HUES64 (cell line): Measurements from ENCODE around the gene NOS3.
A peak's percentile ranks its signal among the peaks of the same experiment; 100 is the strongest.

Experiments used
- H3K27ac ChIP-seq: 2 replicates; pipeline ENCODE4 v1.7.0; 2013; ENCODE audit warnings: low read depth, low read length, inconsistent platforms
- H3K27me3 ChIP-seq: 2 replicates; pipeline ENCODE4 v1.6.1; 2013; ENCODE audit warnings: mild to moderate bottlenecking, low read length; ENCODE audit not compliant: insufficient read depth
- H3K36me3 ChIP-seq: 2 replicates; pipeline ENCODE4 v1.6.1; 2013; ENCODE audit warnings: mild to moderate bottlenecking, low read length; ENCODE audit not compliant: insufficient read depth
- H3K4me1 ChIP-seq: 2 replicates; pipeline ENCODE4 v1.6.1; 2013; ENCODE audit warnings: mild to moderate bottlenecking, low read length, moderate library complexity; ENCODE audit not compliant: insufficient read depth
- H3K4me3 ChIP-seq: 2 replicates; pipeline ENCODE4 v1.5.1; 2013; ENCODE audit warnings: mild to moderate bottlenecking, low read length, moderate library complexity
- H3K9ac ChIP-seq: 2 replicates; pipeline ENCODE4 v1.6.1; 2013; ENCODE audit warnings: mild to moderate bottlenecking, low read depth, low read length
- H3K9me3 ChIP-seq: 2 replicates; pipeline ENCODE4 v1.6.1; 2013; ENCODE audit warnings: low read depth, low read length; ENCODE audit not compliant: insufficient read depth
- WGBS: fragments of 150-250, 120-280 bp; methylation state at CpG from one replicate; pipeline ENCODE4 v1.1.7; 2013; ENCODE audit warnings: missing lambda C conversion rate; 5-methylcytosine and 5-hydroxymethylcytosine counted together

Gene NOS3

DNA sequence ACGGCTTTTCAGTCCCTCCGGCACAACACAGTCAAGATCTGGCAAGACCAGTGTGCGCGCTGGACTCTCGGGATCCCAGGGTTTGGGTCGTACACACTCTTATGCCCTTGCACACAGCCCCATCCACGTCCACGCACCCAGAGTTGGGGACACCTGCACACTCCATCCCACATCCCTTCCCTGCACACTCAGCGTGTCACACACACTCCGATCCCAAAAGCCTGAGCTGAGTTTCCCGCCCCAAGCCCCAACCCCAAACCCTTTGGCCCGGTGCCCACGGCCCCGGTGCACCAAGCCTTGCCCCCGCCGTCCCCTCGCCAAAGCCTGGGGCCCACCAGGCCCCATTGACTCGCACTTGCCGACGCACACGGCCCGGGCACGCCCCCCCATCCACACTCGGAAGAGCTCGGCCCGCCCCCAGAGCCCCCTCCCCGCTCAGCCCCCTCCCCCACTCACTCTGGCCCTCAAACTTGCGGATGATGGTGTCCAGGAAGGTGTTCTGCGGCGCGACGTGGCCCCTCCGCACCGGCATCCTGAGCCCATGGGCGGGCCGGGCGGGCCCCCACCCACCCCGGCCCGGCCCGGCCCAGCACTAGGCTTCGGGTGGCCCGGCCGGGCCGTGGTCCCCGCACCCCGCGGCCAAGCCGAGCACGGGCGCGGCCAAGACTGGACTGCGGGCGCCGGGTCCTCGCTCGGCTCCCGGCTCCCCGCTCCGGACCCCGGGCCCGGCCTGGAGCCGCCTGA lies 13.3 kb upstream of the NOS3 start:
- 5% methylated on average over 59 of the region's 62 CpGs for WGBS
- peaks cover 69% of the 10 kb centered on the region for H3K27me3 ChIP-seq
- H3K9me3 ChIP-seq = no peaks in the 10 kb centered on the region
- peaks cover 36% of the 10 kb centered on the region for H3K4me1 ChIP-seq
- no peaks in the 10 kb centered on the region for H3K36me3 ChIP-seq
- H3K27ac ChIP-seq = no peak overlapping the region
- peak overlapping the region; percentile 47 for H3K4me3 ChIP-seq
- H3K9ac ChIP-seq = no peak overlapping the region

DNA sequence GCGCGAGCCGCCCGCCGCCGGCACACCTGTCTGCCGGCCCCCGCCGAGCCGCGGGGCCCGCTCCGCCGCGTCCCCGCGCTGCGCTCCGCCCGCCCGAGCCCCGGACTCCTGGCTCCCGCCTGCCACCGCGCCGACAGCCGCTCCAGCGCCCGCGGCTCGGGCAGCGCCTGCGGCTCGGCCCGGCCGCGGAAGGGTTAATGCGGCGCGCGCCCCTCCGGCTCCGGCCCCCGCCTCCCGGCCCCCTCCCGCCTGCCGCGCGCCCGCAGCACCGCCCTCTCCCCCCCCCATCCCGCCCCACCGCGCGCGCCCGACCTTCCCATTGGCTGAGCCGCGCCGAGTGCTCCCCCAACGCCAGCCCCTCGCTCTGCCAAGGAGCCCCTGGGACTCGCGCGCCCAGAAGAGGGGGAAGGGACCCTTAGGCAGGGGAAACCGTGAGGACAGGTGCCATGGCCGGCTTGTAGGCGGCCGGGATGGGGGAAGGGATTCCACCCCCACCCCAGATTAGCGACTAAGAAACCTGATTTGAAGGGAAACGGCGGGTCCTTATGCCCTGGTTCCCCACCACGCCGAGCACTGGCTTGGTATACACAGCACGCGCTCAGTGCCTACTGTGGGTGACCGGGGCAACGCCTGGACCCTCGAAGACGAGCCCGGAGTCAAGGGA lies 12.6 kb upstream of the NOS3 start, which contains the start of gene KCNH2:
Gene KCNH2, minus strand, starts transcription at position 196 of the 664 bp plus-strand sequence. CDS start 408 bp downstream, outside the sequence.
- H3K27me3 ChIP-seq = peaks cover 71% of the 10 kb centered on the region
- H3K4me1 ChIP-seq = peaks cover 36% of the 10 kb centered on the region
- no peaks in the 10 kb centered on the region for H3K9me3 ChIP-seq
- H3K36me3 ChIP-seq = no peaks in the 10 kb centered on the region
- H3K9ac ChIP-seq = no peak within 1 kb of the TSS
- peak within 1 kb of the TSS; percentile 64 for H3K4me3 ChIP-seq
- WGBS = under 1% methylated on average over 66 of the region's 81 CpGs
- no peak within 1 kb of the TSS; the same call in 1 of the 2 replicates for H3K27ac ChIP-seq

DNA sequence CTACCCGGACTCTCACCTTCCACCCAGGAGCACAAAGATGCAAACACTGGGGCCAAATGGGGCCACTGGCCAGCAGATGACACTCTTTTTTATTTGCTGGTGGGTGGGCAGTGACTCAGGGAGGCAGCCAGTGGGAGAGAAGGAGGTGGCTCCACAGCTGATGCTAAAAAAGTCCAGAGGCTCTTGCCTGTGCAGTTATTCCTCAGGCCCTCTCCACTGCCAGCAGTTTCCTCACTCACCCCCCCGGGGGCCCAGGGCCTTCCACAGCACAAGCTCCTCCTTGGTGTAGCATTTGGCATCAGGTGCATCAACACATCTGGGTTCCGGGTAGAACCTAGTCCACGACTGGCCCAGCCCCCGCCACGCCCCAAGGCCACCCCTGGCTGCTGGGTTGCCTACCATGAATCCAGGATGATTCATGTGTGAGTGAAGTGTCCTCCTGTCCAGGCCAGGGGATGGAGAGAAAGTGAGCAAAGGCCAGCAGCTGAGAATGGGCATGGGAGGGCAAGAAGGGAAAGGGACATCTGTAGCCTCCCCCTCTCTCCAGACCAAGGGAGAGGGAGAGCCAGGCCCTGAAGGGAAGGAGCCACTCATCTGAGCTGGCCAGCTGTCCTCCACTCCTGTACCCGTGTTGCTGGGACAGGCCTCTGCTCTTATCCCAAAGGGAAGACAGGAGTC lies 11.0 kb upstream of the NOS3 start:
- WGBS = 57% methylated on average over 7 of the region's 7 CpGs
- no peaks in the 10 kb centered on the region for H3K9me3 ChIP-seq

DNA sequence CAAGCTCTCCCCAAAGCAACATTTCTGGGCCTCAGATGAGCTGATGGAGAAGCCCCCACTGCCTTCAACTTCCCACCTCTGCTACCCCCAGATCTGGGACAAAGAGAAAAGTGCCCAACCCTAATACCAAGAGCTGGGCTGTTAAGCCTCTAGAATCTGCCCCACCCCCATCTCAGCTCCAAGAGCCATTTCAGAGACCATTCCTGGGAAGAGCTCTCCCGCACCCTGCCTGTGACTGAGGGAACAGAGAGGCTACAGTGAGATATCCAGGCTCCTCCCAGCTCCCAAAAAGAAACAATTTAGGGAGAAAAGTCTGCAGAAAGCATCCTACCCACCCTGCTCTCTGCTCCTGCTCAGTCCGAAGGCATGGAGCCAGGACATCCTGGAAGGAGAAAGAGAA lies 10.2 kb upstream of the NOS3 start:
- H3K4me1 ChIP-seq = peaks cover 30% of the 10 kb centered on the region
- peaks cover 50% of the 10 kb centered on the region for H3K27me3 ChIP-seq
- WGBS = 40% methylated on average over 2 of the region's 2 CpGs
- no peak overlapping the region for H3K27ac ChIP-seq
- no peak overlapping the region for H3K4me3 ChIP-seq
- no peak overlapping the region for H3K9ac ChIP-seq
- H3K9me3 ChIP-seq = no peaks in the 10 kb centered on the region
- H3K36me3 ChIP-seq = no peaks in the 10 kb centered on the region

More for the DNA sequence above, 11.0 kb upstream of the NOS3 start:
- peaks cover 59% of the 10 kb centered on the region for H3K27me3 ChIP-seq
- H3K27ac ChIP-seq = no peak overlapping the region
- no peaks in the 10 kb centered on the region for H3K36me3 ChIP-seq
- peaks cover 36% of the 10 kb centered on the region for H3K4me1 ChIP-seq
- H3K9ac ChIP-seq = no peak overlapping the region
- peak overlapping the region; percentile 64 for H3K4me3 ChIP-seq

DNA sequence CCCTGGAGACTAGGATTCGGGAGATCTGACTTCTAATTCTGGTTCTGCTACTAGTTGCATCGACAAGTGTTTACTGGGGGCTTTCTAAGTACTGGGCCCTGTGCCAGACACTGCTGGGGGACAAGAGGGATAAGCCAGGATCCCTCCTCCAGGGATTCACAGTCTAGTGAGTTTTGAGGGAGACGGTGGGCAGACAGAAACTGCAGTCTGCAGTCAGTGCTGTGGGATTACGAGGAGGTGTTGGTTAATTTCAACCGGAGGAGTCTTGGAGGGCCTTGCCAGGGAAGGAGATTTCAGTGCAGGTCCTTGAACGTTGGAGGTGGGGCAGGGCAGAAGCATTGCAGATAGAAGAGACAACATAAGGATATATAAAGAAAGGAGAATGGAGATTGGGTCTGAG lies 9.2 kb upstream of the NOS3 start:
- no peaks in the 10 kb centered on the region for H3K9me3 ChIP-seq
- 77% methylated on average over 5 of the region's 6 CpGs for WGBS
- peaks cover 23% of the 10 kb centered on the region for H3K4me1 ChIP-seq
- no peak overlapping the region for H3K4me3 ChIP-seq
- H3K36me3 ChIP-seq = no peaks in the 10 kb centered on the region
- no peak overlapping the region for H3K27ac ChIP-seq
- H3K9ac ChIP-seq = no peak overlapping the region
- H3K27me3 ChIP-seq = peaks cover 41% of the 10 kb centered on the region

DNA sequence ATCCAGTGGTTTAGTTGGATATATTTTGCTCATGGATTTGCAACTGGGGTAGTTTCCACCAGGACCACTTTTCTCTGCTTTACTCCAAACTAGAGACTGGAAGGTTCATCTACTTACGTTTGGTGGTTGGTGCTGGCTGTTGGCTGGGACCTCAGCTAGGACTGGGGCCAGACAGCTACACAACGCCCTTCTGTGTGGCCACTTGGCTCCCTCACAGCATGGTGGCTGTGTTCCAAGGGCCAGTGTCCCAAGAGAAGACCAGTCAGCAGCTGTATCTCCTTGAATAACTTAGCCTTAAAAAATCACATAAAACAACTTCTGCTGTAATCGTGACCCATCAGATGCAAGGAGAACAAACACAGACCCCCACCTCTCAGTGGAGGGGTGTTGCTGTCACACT lies 8.5 kb upstream of the NOS3 start:
- 70% methylated on average over 3 of the region's 3 CpGs for WGBS
- Histone ChIP-seq H3K27ac (no peak overlapping the region), H3K4me1 (peaks cover 17% of the 10 kb centered on the region), H3K27me3 (peaks cover 34% of the 10 kb centered on the region), H3K9ac (no peak overlapping the region), H3K36me3 (no peaks in the 10 kb centered on the region), H3K9me3 (no peaks in the 10 kb centered on the region), H3K4me3 (no peak overlapping the region)

DNA sequence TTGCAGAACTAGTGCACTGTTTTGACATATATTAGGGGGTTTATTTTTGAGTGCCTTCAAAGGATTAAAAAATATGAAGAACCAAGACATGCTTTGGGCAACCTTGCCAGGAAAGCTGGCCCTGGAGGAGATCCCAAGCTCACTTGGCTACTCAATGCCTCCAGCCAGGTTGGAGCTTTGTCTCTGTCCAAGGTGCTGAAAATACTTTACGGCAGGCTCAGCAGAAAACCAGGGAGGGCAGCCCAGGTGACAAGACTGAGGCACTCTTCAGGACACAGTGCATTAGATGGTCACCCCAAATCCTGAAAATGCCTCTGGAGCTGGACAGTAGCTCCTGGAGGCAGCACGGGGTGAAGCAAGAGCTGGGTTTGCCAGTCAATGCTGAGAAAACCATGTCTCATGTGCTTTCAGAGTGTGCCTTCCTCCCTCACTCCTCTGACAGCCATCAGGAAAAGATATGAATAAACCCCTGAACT lies 6.9 kb upstream of the NOS3 start:
- Histone ChIP-seq H3K4me1 (peaks cover 17% of the 10 kb centered on the region), H3K27me3 (peaks cover 33% of the 10 kb centered on the region), H3K27ac (no peak overlapping the region), H3K9ac (no peak overlapping the region), H3K4me3 (no peak overlapping the region), H3K36me3 (no peaks in the 10 kb centered on the region), H3K9me3 (no peaks in the 10 kb centered on the region)
- WGBS = 13% methylated on average over 2 of the region's 2 CpGs

DNA sequence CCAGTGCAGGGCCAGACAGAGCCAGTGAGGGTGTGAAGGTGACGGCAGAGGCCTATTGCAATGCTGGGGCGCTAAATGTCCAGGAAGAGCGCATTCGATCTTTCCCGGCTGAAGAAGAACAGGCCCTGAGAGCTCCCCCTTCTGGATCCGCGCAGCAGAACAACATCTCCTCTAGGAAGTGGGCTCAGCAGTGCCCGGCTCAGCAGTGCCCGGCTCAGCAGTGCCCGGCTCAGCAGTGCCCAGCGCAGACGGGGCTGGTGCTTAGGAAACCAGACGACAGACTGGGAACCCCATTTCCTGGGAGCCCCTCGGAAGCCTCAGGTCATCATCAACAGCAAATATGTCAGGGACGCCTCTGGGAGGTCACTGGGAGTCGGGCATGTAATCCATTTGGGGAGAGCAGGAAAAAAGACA lies 4.7 kb upstream of the NOS3 start:
- WGBS = 20% methylated on average over 16 of the region's 16 CpGs
- H3K9ac ChIP-seq = no peak overlapping the region
- H3K36me3 ChIP-seq = no peaks in the 10 kb centered on the region
- 0 out of 2 replicates have a peak, but pooled peaks cover 3% of the 10 kb centered on the region for H3K4me1 ChIP-seq
- no peak overlapping the region for H3K27ac ChIP-seq
- H3K9me3 ChIP-seq = 0 out of 2 replicates have a peak, but pooled peaks cover 4% of the 10 kb centered on the region
- no peak overlapping the region for H3K4me3 ChIP-seq
- H3K27me3 ChIP-seq = peaks cover 17% of the 10 kb centered on the region

DNA sequence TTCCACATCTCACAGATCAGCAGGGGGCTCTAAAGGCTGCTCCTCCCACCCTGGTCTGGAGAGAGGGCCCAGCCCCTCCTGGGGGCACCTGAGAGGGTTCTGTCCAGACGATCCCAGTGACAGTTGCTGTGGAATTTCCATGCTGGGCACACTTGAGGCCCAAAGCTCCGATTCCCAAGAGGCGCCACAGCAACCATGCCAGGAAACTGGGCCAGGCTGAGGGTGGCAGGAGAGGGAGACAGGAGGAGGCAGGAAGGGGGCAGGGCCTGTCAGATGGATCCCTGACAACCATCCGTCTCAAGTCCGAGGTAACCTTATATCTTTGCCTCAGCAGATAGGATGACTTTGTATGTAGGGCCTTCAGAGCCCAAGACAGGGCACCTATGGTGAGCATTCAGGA lies 4.3 kb upstream of the NOS3 start:
- H3K27ac ChIP-seq = no peak overlapping the region
- peaks cover 13% of the 10 kb centered on the region for H3K27me3 ChIP-seq
- no peaks in the 10 kb centered on the region for H3K4me1 ChIP-seq
- H3K4me3 ChIP-seq = no peak overlapping the region
- 84% methylated on average over 5 of the region's 5 CpGs for WGBS
- no peaks in the 10 kb centered on the region for H3K36me3 ChIP-seq
- H3K9me3 ChIP-seq = peaks cover 7% of the 10 kb centered on the region; the same call in 1 of the 2 replicates
- no peak overlapping the region for H3K9ac ChIP-seq

DNA sequence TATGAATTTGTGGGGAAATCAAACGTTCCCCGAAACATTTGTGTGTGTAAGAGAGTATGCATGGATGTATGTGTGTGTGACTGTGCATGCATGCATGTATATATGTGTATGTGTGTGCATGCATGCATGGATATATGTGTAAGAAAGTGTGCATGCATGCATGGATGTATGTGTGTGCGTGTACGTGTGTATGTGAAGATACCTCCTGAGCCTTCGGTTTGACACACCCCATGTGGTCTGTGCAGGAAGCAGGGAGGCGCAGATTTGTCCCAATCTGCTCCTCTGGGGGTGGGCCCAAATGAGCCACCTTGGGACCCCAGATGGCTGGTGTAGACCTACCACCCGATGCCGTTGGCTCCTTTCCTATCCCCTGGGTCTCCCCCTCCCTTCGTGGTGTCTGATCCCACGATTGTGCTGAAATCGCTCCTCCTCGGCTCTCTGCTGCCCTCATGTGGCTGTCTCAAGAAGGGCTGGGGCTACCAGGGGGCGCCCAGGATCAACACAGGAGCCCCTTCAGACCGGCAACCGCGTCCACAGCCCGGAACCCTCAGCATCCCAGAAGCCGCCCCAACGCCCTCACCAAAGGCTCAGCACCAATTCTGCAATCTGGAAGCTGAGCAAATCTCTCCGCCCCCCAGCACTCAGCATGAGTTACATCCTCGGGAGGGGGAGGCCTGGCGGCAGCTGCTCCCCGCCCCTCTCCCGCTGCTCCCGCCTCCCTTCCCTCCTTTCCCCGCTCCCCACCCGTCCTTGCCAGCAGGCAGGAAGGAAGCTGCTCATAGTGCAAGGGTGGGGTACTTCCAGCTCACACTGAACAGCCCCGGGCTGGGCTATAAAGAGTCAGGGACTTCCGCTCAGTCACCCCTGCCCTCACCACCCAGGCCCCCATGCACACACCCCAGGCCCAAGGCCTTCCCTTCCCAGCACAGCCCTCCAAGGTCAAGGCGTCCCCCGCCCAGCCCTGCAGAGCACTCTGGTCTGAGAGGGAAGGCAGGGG lies 2.3 kb upstream of the NOS3 start:
- Histone ChIP-seq H3K9me3 (peaks cover 8% of the 10 kb centered on the region; the same call in 1 of the 2 replicates), H3K27me3 (no peaks in the 10 kb centered on the region), H3K27ac (no peak overlapping the region), H3K9ac (no peak overlapping the region), H3K36me3 (no peaks in the 10 kb centered on the region), H3K4me1 (peaks cover 4% of the 10 kb centered on the region; the same call in 1 of the 2 replicates), H3K4me3 (peak overlapping the region; percentile 52)
- 24% methylated on average over 31 of the region's 31 CpGs for WGBS
